ENCODE measurements around the gene TRAPPC3.

TRAPPC3 gene

DNA sequence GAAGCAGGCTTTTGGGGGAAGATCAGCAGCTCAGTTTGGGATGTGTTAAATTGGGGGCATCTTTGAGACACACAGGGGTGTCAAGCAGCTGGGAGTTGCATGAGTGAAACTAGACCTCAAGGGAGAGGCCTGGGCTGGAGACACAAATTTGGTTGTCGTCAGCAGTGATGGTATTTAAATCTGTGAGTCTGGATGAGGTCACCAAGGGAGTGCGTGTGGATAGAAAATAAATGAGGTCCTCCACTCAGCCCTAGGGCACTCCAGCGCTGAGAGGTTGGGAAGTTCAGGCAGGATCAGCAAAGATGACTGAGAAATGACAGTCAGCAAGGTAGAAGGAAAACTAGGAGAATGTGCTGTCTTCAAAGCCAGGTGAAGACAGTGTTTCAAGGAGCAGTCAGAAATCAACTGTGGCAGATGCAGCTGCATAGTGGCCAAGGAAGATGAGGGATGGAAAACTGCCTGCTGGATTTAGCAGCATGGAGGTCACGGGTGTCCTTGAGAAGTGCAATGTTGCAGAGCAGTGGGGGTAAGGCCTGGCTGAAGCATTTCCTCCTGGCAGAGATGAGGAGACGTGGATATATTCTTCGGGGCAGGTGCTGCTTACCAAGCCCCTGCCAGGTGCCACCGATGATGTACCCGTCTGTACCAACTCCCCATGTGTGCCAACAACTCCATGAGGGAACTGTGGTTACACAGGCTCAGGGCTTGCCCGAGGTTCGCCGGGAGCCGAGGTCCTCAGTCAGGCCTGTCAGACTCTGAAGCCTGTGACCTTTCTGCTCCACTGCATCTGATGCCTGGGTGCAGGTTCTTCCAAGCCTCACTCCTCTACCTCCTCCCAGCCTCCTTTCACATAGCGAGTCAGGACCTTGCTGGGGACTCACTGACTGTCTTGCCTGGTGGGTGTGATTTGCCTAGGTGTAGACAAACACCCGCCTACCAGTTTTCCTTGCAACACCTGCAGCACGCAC is 17.9 kb upstream of the TRAPPC3 start:
- Histone ChIP-seq H3K4me3 (ENCODE audit: low read depth in 1 of 2, low read length in 2 of 2) (no peak overlapping the region), H4K20me1 (ENCODE audit: insufficient read depth, low read length) (peaks cover 51% of the 10 kb centered on the region), H3K4me2 (ENCODE audit: insufficient read depth, low read length) (no peak overlapping the region), H3K9ac (ENCODE audit: low read depth, low read length) (no peak overlapping the region), H3K4me1 (ENCODE audit: insufficient read depth, low read length) (peaks cover under 1% of the 10 kb centered on the region; the same call in 1 of the 2 replicates), H3K27me3 (ENCODE audit: insufficient read depth, low read length, poor library complexity) (no peaks in the 10 kb centered on the region), H3K36me3 (ENCODE audit: insufficient read depth, low read length) (peaks cover 46% of the 10 kb centered on the region), H3K79me2 (ENCODE audit: insufficient read depth, low read length) (peaks cover 77% of the 10 kb centered on the region), H3K27ac (ENCODE audit: low read length) (no peak overlapping the region), H3K9me3 (ENCODE audit: insufficient read depth, low read length, severe bottlenecking) (no peaks in the 10 kb centered on the region), H2AFZ (ENCODE audit: low read depth, low read length) (no peak overlapping the region)
- no peak for ATAC-seq (ENCODE audit: insufficient read depth, low read depth)
- DNase-seq = no peak
- TF ChIP-seq, protein P1, sequence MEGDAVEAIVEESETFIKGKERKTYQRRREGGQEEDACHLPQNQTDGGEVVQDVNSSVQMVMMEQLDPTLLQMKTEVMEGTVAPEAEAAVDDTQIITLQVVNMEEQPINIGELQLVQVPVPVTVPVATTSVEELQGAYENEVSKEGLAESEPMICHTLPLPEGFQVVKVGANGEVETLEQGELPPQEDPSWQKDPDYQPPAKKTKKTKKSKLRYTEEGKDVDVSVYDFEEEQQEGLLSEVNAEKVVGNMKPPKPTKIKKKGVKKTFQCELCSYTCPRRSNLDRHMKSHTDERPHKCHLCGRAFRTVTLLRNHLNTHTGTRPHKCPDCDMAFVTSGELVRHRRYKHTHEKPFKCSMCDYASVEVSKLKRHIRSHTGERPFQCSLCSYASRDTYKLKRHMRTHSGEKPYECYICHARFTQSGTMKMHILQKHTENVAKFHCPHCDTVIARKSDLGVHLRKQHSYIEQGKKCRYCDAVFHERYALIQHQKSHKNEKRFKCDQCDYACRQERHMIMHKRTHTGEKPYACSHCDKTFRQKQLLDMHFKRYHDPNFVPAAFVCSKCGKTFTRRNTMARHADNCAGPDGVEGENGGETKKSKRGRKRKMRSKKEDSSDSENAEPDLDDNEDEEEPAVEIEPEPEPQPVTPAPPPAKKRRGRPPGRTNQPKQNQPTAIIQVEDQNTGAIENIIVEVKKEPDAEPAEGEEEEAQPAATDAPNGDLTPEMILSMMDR (IDR thresholded peaks at IDR 0.05; ENCODE audit: borderline replicate concordance, extremely low read depth, low read length, poor library complexity, severe bottlenecking) = no peak
- no peak for TF ChIP-seq EZH2 (IDR thresholded peaks at IDR 0.05; ENCODE audit: borderline replicate concordance, low read depth, low read length, severe bottlenecking)

DNA sequence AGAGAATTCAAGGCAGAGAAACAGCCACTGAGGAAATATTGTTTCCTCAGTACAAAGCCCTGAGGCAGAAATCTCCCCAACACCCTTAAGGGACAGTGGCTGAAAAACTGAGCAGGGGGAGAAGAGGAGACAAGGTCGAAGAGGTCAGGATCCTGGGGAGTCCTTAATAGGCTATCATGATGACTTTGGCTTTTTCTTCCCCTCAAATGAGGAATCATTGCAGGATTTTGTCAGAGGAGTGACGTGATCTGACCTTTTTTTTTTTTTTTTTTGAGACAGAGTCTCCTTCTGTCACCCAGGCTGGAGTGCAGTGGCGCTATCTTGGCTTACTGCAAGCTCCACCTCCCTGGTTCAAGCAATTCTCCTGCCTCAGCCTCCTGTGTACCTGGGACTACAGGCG is 16.9 kb upstream of the TRAPPC3 start:
- Histone ChIP-seq H3K4me2 (ENCODE audit: insufficient read depth, low read length) (no peak overlapping the region), H4K20me1 (ENCODE audit: insufficient read depth, low read length) (peaks cover 52% of the 10 kb centered on the region), H3K27me3 (ENCODE audit: insufficient read depth, low read length, poor library complexity) (no peaks in the 10 kb centered on the region), H3K9me3 (ENCODE audit: insufficient read depth, low read length, severe bottlenecking) (no peaks in the 10 kb centered on the region), H3K79me2 (ENCODE audit: insufficient read depth, low read length) (peaks cover 88% of the 10 kb centered on the region), H3K4me1 (ENCODE audit: insufficient read depth, low read length) (peaks cover 11% of the 10 kb centered on the region), H3K9ac (ENCODE audit: low read depth, low read length) (no peak overlapping the region), H3K36me3 (ENCODE audit: insufficient read depth, low read length) (peaks cover 46% of the 10 kb centered on the region), H3K4me3 (ENCODE audit: low read depth in 1 of 2, low read length in 2 of 2) (no peak overlapping the region), H3K27ac (ENCODE audit: low read length) (no peak overlapping the region), H2AFZ (ENCODE audit: low read depth, low read length) (no peak overlapping the region)
- ATAC-seq (ENCODE audit: insufficient read depth, low read depth) = no peak
- TF ChIP-seq, protein P1 (IDR thresholded peaks at IDR 0.05; ENCODE audit: borderline replicate concordance, extremely low read depth, low read length, poor library complexity, severe bottlenecking) = no peak
- no peak for TF ChIP-seq EZH2 (IDR thresholded peaks at IDR 0.05; ENCODE audit: borderline replicate concordance, low read depth, low read length, severe bottlenecking)
- DNase-seq = no peak

DNA sequence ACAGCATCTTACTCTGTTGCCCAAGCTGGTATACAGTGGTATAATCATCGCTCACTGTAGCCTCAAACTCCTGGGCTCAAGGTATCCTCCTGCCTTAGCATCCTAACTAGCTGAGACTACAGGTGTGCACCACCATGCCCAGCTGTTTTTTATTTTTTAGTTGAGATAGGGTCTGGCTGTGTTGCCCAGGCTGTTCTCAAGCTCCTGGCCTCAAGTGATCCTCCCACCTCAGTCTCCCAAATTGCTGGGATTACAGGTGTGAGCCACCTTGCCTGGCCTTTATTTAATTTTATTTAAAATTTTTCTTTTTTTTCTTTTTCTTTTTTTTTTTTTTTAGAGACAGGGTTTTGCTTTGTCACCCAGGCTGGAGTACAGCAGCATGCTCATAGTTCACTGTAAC is 15.9 kb upstream of the TRAPPC3 start:
- H3K4me3 ChIP-seq (ENCODE audit: low read depth in 1 of 2, low read length in 2 of 2) = no peak overlapping the region
- H3K4me1 ChIP-seq (ENCODE audit: insufficient read depth, low read length) = peaks cover 21% of the 10 kb centered on the region
- TF ChIP-seq, protein P1 (IDR thresholded peaks at IDR 0.05; ENCODE audit: borderline replicate concordance, extremely low read depth, low read length, poor library complexity, severe bottlenecking) = no peak
- TF ChIP-seq EZH2 (IDR thresholded peaks at IDR 0.05; ENCODE audit: borderline replicate concordance, low read depth, low read length, severe bottlenecking) = no peak
- H4K20me1 ChIP-seq (ENCODE audit: insufficient read depth, low read length) = peaks cover 44% of the 10 kb centered on the region
- no peak for DNase-seq
- no peak overlapping the region for H3K4me2 ChIP-seq (ENCODE audit: insufficient read depth, low read length)
- H3K27me3 ChIP-seq (ENCODE audit: insufficient read depth, low read length, poor library complexity) = no peaks in the 10 kb centered on the region
- peaks cover 39% of the 10 kb centered on the region for H3K36me3 ChIP-seq (ENCODE audit: insufficient read depth, low read length)
- no peak overlapping the region for H3K27ac ChIP-seq (ENCODE audit: low read length)
- H2AFZ ChIP-seq (ENCODE audit: low read depth, low read length) = no peak overlapping the region
- H3K9me3 ChIP-seq (ENCODE audit: insufficient read depth, low read length, severe bottlenecking) = no peaks in the 10 kb centered on the region
- no peak overlapping the region for H3K9ac ChIP-seq (ENCODE audit: low read depth, low read length)
- ATAC-seq (ENCODE audit: insufficient read depth, low read depth) = no peak
- H3K79me2 ChIP-seq (ENCODE audit: insufficient read depth, low read length) = peaks cover 93% of the 10 kb centered on the region
